SH-SY5Y (cell line): Measurements from ENCODE around the gene BIRC6.

Experiments used
- GATA2 ChIP-seq: IDR thresholded peaks from 2 replicates; pipeline ENCODE4 v1.6.1; 2011; ENCODE audit warnings: mild to moderate bottlenecking, low read depth, low read length
- GATA3 ChIP-seq: IDR thresholded peaks from 2 replicates; pipeline ENCODE4 v1.6.1; 2011; ENCODE audit warnings: low read depth, mild to moderate bottlenecking, low read length, moderate library complexity

DNA sequence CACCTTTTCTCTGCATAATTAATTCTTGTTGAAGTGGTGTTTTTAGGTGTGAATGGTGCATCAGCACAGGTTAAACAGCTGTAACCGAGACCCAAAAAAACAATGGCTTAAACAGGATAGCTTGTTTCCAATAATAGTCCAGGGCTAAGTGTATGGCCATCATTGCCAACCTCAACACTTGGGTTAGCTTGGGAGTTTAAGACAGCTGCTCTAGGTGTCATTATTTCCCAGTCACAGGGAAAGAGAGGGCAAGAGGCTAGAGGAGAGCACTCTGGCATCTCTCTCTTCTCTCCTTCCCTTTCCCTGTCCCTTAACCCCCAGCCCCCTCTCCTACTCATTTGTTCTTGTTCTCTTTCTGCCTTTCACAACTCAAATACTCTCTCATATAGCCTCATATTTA lies 21.1 kb downstream of the BIRC6 start:
- TF ChIP-seq GATA3 (no peak), GATA2 (no peak)
